K562 (cell line): Measurements from ENCODE around the gene OR10H5. TPM values are rescaled to one million over a fixed set of nuclear protein-coding genes. Genes with fewer than 3 reads are reported as not detected.
A peak's percentile ranks its signal among the peaks of the same experiment; 100 is the strongest.

ENCODE experiments used
- CCNT2 ChIP-seq: IDR thresholded peaks from 2 replicates; pipeline ENCODE4 v1.6.1; 2011; ENCODE audit warnings: borderline replicate concordance, low read depth, mild to moderate bottlenecking, moderate library complexity, mixed read lengths, low read length; ENCODE audit not compliant: insufficient read length; ENCODE audit errors: extremely low read depth
- DDX20 ChIP-seq: fragments of 450-650 bp; IDR thresholded peaks from 2 replicates; pipeline ENCODE4 v1.6.1; 2016; ENCODE audit warnings: missing genetic modification characterization, low read depth, mild to moderate bottlenecking, missing compliant biosample characterization, moderate library complexity
- HEY1 ChIP-seq: fragments of 250-450 bp; sonication (Bioruptor Pico); IDR thresholded peaks from 2 replicates; pipeline ENCODE4 v1.5.0; 2020; ENCODE audit warnings: mild to moderate bottlenecking, moderate library complexity, borderline replicate concordance
- KHSRP ChIP-seq: fragments of 450-650 bp; IDR thresholded peaks from 2 replicates; pipeline ENCODE4 v1.6.1; 2017
- PML ChIP-seq: IDR thresholded peaks from 2 replicates; pipeline ENCODE4 v1.6.1; 2012; ENCODE audit warnings: low read length, inconsistent platforms
- RAD21 ChIP-seq, 2 experiments: fragments of 250-450 bp in 1 of 2; fragments of 450-650 bp in 1 of 2; sonication (Bioruptor Pico) in 1 of 2; formaldehyde crosslinking in 1 of 2; IDR thresholded peaks in 1 of 2; conservative IDR thresholded peaks in 1 of 2; 2 replicates each; pipeline versions ENCODE4 v1.4.0 to v1.8.0; 2020 to 2022; ENCODE audit warnings: mild to moderate bottlenecking in 2 of 2, moderate library complexity in 1 of 2
- SIX5 ChIP-seq, 2 experiments: IDR thresholded peaks; 2 replicates each; pipeline ENCODE4 v1.6.1; 2011; ENCODE audit warnings: low read length in 2 of 2, borderline replicate concordance in 1 of 2, low read depth in 1 of 2, mild to moderate bottlenecking in 1 of 2, moderate library complexity in 1 of 2; ENCODE audit not compliant: insufficient read depth in 1 of 2
- SPI1 ChIP-seq: IDR thresholded peaks from 2 replicates; pipeline ENCODE4 v1.6.1; 2011; ENCODE audit warnings: low read depth, low read length, control low read depth, borderline replicate concordance
- SUPT5H ChIP-seq: fragments of 450-650 bp; IDR thresholded peaks from 2 replicates; pipeline ENCODE4 v1.6.1; 2016
- TAF15 ChIP-seq: fragments of 200-400 bp; formaldehyde crosslinking; IDR thresholded peaks from 2 replicates; pipeline ENCODE4 v1.6.1; 2017; ENCODE audit warnings: mild to moderate bottlenecking, low read depth, low read length, moderate library complexity
- TEAD1 ChIP-seq, 2 experiments: fragments of 450-650 bp in 1 of 2; sonication (generic) in 1 of 2; formaldehyde crosslinking; IDR thresholded peaks; 2 replicates each; pipeline versions ENCODE4 v1.4.0 to v1.8.0; 2020 to 2022; ENCODE audit warnings: mild to moderate bottlenecking in 2 of 2, missing genetic modification reagents in 1 of 2
- YY1 ChIP-seq, 3 experiments: IDR thresholded peaks; 2 replicates each; pipeline ENCODE4 v1.6.1; 2011; ENCODE audit warnings: low read length in 2 of 3, mild to moderate bottlenecking in 2 of 3, moderate library complexity in 2 of 3, borderline replicate concordance in 1 of 3, control low read depth in 1 of 3, low read depth in 1 of 3; ENCODE audit not compliant: insufficient read depth in 3 of 3, insufficient replicate concordance in 2 of 3, control insufficient read depth in 1 of 3, insufficient read length in 1 of 3; ENCODE audit errors: extremely low read depth in 1 of 3
- ZNF384 ChIP-seq: IDR thresholded peaks from 2 replicates; pipeline ENCODE4 v1.6.1; 2012; ENCODE audit warnings: low read depth, low read length, improper control_type of control experiment
- polyA plus RNA-seq, 8 experiments: library from polyadenylated mRNA; depleted of rRNA in 4 of 8; stranded (reverse) in 5 of 8; unstranded in 3 of 8; fragments of >200 nt; fragmentation: Nextera tagmentation in 2 of 8; fragmentation: Illumina TruSeq in 1 of 8; extraction: Ambion mirVana in 2 of 8; extraction: Trizol in 1 of 8; gene quantifications; 2 replicates each; pipeline versions ENCODE4 v1.2.1 to v1.2.3, GENCODE V29; 2011 to 2014; ENCODE audit warnings: inconsistent platforms in 1 of 8, missing spikeins in 1 of 8
- total RNA-seq, 7 experiments: library from RNA; depleted of rRNA in 6 of 7; stranded (reverse); fragments of >200 nt in 6 of 7; fragmentation: Illumina TruSeq in 2 of 7; extraction: Trizol in 2 of 7; gene quantifications; 2 replicates each; pipeline versions ENCODE4 v1.2.1 to v1.2.3, GENCODE V29; 2011 to 2021; ENCODE audit warnings: low replicate concordance in 1 of 7
- TF ChIP-seq, protein P1 (sequence below): fragments of 450-650 bp; formaldehyde crosslinking; IDR thresholded peaks from 2 replicates; pipeline ENCODE4 v1.4.0; 2022; ENCODE audit warnings: mild to moderate bottlenecking, moderate library complexity
- TF ChIP-seq, protein P2 (sequence below): IDR thresholded peaks from 2 replicates; pipeline ENCODE4 v1.6.1; 2016; ENCODE audit warnings: missing genetic modification characterization, missing compliant biosample characterization
- TF ChIP-seq, protein P3 (sequence below): fragments of 450-650 bp; conservative IDR thresholded peaks from 2 replicates; pipeline ENCODE4 v1.6.1; 2016; ENCODE audit warnings: missing genetic modification characterization, low read depth, mild to moderate bottlenecking, missing compliant biosample characterization, moderate library complexity
- TF ChIP-seq, protein P4 (sequence below): fragments of 450-650 bp; IDR thresholded peaks from 2 replicates; pipeline ENCODE4 v1.6.1; 2016; ENCODE audit warnings: low read depth, mild to moderate bottlenecking, moderate library complexity

The OR10H5 gene
- total and polyA plus RNA-seq, 9 of the 15 experiments (the other 6 are each of a cell fraction or from before 2014, with no cell fraction given): not detected

DNA sequence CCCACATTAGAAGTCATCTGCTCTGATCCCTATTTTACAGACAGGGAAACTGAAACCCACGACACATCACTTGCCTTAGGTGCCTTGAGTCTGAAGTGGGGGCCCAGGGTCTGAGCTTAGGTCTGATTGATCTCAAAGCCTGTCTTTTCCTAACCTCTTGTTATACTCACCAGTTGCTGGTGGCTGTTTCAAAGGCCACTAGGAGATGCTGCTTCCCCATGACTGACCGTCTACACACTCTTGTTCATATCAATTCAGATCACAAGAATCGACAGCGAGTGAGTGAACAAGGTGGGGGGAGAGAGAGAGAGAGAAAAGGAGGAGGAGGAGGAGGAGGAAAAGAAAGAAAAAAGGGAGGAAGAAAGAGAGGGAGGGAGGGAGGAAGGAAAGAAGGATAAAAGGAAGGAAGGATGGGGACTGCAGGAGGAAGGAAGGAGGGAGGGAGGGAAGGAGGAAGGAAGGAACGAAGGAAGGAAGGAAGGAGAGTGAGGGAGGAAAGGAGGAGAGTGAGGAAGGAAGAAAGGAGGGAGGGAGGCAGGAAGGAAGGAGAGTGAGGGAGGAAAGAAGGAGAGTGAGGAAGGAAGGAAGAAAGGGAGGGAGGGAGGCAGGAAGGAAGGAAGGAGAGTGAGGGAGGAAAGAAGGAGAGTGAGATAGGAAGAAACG, 24.7 kb downstream of the OR10H5 start (continued):
- TF ChIP-seq YY1 (IDR thresholded peaks at IDR 0.05; ENCODE audit: borderline replicate concordance in 1 of 3, control insufficient read depth in 1 of 3, extremely low read depth in 1 of 3, insufficient read depth in 3 of 3, insufficient read length in 1 of 3, insufficient replicate concordance in 2 of 3, low read depth in 1 of 3, low read length in 2 of 3): no peak
- TF ChIP-seq RAD21 (CRISPR knock-in tag; conservative IDR thresholded peaks at IDR 0.05 in 1 of 2, IDR thresholded peaks at IDR 0.05 in 1 of 2): peak; percentile 61 to 72
- TF ChIP-seq PML: no peak
- TF ChIP-seq, protein P1, sequence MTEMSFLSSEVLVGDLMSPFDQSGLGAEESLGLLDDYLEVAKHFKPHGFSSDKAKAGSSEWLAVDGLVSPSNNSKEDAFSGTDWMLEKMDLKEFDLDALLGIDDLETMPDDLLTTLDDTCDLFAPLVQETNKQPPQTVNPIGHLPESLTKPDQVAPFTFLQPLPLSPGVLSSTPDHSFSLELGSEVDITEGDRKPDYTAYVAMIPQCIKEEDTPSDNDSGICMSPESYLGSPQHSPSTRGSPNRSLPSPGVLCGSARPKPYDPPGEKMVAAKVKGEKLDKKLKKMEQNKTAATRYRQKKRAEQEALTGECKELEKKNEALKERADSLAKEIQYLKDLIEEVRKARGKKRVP (CRISPR knock-in tag): no peak
- TF ChIP-seq CCNT2: no peak
- no peak for TF ChIP-seq SUPT5H
- TF ChIP-seq TEAD1 (CRISPR knock-in tag; IDR thresholded peaks at IDR 0.05): no peak
- TF ChIP-seq SIX5 (IDR thresholded peaks at IDR 0.05; ENCODE audit: borderline replicate concordance in 1 of 2, insufficient read depth in 1 of 2, low read depth in 1 of 2, low read length in 2 of 2): no peak
- TF ChIP-seq KHSRP: no peak
- TF ChIP-seq, protein P2, sequence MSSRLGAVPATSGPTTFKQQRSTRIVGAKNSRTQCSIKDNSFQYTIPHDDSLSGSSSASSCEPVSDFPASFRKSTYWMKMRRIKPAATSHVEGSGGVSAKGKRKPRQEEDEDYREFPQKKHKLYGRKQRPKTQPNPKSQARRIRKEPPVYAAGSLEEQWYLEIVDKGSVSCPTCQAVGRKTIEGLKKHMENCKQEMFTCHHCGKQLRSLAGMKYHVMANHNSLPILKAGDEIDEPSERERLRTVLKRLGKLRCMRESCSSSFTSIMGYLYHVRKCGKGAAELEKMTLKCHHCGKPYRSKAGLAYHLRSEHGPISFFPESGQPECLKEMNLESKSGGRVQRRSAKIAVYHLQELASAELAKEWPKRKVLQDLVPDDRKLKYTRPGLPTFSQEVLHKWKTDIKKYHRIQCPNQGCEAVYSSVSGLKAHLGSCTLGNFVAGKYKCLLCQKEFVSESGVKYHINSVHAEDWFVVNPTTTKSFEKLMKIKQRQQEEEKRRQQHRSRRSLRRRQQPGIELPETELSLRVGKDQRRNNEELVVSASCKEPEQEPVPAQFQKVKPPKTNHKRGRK (tag): peak; percentile 91
- TF ChIP-seq, protein P3, sequence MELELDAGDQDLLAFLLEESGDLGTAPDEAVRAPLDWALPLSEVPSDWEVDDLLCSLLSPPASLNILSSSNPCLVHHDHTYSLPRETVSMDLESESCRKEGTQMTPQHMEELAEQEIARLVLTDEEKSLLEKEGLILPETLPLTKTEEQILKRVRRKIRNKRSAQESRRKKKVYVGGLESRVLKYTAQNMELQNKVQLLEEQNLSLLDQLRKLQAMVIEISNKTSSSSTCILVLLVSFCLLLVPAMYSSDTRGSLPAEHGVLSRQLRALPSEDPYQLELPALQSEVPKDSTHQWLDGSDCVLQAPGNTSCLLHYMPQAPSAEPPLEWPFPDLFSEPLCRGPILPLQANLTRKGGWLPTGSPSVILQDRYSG (tag): no peak
- no peak for TF ChIP-seq SPI1
- no peak for TF ChIP-seq HEY1 (CRISPR knock-in tag)
- TF ChIP-seq, protein P4, sequence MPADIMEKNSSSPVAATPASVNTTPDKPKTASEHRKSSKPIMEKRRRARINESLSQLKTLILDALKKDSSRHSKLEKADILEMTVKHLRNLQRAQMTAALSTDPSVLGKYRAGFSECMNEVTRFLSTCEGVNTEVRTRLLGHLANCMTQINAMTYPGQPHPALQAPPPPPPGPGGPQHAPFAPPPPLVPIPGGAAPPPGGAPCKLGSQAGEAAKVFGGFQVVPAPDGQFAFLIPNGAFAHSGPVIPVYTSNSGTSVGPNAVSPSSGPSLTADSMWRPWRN: no peak
- TF ChIP-seq TAF15: no peak
- TF ChIP-seq DDX20 (tag): no peak
- no peak for TF ChIP-seq ZNF384
